NCI-H2196 (cell line): ENCODE results near the gene HORMAD2.
"Not testable (repeated sequence)": the region's sequence is repeated elsewhere in the genome, so short reads cannot be mapped to it uniquely, and the experiment has no call there.

Experiments used
- DNase-seq: peaks from one replicate; lab custom pipeline; 2025; ENCODE audit not compliant: unreplicated experiment; lab: John Stamatoyannopoulos, UW

HORMAD2 gene

DNA sequence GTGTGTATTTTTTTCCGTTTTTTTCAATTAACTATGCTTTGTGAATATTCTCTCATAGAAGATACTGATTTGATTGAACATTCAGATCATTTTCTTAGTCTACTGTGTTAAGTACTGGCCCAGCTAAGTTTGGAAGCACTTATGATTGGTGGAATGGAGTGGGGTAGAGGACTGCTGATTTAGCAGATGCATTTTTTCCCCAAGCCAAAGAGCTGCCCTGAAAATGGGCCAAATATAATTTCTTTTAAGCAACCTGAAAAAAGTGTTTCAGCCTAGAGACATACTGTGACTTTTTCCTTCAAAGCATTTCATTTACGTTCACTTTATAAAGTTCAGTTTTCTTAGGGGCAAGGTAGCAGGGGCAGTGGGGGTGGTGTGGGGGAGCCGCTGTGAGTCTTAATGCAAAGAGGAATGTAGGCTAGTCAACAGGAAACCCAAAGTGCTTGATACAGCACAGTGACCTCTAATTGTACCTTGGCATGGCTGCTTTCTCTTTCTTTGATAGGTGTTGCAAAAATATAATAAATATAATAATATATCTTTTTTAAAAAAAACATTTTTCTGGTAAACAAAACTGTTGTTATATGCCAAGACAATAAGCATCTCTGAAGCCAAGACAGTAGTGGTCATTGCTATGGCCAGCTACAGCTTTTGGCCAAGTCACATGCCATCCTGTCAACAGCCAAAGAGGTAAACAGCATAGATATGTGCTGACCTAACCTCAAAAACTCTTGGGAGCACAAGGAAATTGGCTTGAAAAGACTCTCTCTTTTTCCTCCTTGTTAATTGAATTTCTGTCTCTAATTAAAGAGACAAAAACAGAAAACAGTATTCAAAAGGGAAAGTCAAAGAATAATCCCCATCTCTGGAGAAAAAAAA, 107.5 kb downstream of the HORMAD2 start:
- DNase-seq = no peak

GRCh38 chr22:30188911-30189310, 108.6 kb downstream of the HORMAD2 start:
- no peak for DNase-seq

DNA sequence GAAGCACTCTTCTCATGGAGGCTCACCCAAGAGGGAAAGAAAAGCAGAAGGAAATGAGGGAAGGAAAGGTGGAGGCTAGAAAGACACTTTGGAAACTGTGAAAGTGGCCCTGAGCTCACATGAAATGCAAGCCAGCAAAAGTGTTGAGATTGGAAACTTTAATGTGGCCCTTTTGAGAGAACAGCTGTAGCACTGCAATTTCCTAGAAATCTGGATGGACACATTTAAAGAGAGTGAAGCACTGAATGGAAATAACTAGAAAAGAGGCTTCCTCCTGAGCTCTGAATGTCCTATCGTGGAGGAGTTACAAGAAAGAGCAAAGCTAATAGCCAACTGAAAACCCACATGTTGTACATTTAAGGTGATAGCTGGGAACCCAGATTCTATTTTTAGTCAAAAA, 110.3 kb downstream of the HORMAD2 start:
- no peak for DNase-seq

DNA sequence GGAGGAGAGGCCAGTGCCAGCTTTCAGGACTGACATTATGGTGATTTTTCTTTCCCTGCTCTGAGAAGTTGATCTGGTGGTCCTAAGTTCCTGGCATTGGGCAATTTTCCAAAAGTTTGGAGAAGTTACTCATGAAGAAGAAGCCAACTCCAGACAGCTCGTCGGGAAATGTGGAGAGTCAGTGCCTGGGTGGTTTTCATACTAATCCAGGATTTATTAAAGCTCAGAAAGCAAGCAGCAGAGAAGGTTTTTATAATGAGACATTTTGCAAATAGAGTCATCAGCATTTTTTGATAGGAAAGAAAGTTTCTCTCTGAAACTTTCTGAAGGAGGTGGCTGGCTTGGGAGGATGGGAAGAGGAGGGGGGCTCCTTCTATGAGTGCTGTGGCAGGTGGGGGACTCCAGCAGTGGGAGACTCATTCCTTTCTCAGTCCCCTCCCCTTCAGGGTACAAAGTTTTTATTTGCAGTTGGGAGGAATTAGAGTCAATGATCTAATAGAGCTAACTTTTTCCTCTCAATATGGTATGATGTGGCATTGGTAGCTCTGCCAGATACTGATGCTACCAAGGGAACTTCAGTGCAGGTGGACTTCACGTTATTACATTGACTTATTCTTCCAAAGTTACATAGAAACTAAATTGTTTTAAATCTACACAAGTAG, 110.9 kb downstream of the HORMAD2 start:
- no peak for DNase-seq

GRCh38 chr22:30192427-30192826, 112.2 kb downstream of the HORMAD2 start:
- DNase-seq = no peak

GRCh38 chr22:30193031-30193775, 112.9 kb downstream of the HORMAD2 start:
- DNase-seq = no peak

GRCh38 chr22:30195245-30196140, 115.2 kb downstream of the HORMAD2 start:
- no peak for DNase-seq

- peak; percentile 93 for DNase-seq
These were observed 116.0 kb downstream of the HORMAD2 start for GRCh38 chr22:30196141-30196879.

DNA sequence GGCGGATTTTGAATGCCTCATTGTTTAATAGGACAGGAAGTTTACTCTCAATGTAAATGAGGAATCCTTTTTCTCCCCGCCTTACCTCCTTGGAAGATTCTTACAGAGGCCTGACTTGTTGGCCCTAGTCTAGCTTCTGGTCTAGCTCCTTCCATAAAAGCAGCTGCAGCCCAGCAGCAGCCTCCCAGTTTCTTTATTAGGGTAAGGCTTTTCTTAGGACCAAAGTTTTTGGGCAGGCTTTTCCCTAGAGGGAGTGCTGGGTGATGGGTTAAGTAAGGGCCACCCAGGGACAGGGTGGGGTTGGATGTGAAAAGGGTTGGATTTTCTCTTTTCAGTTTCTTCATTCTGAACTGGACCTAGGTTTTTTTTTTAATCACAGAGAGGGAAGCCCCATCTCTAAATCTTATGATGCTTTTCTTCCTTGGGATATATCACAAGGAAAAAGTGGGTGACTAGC, 116.6 kb downstream of the HORMAD2 start:
- DNase-seq = no peak

- no peak for DNase-seq
These were observed 117.1 kb downstream of the HORMAD2 start for GRCh38 chr22:30197389-30197788.

GRCh38 chr22:30198152-30198825, 118.0 kb downstream of the HORMAD2 start:
- DNase-seq = no peak

- no peak for DNase-seq
These were observed 118.7 kb downstream of the HORMAD2 start for GRCh38 chr22:30198921-30199320.

GRCh38 chr22:30200905-30201304, 120.6 kb downstream of the HORMAD2 start:
- not testable (repeated sequence) for DNase-seq

- DNase-seq = no peak
These were observed 121.7 kb downstream of the HORMAD2 start for GRCh38 chr22:30201945-30202344.

GRCh38 chr22:30202531-30203006, 122.3 kb downstream of the HORMAD2 start:
- DNase-seq = no peak

- no peak for DNase-seq
These were observed 123.9 kb downstream of the HORMAD2 start for GRCh38 chr22:30204015-30204741.

GRCh38 chr22:30204742-30205111, 124.5 kb downstream of the HORMAD2 start:
- DNase-seq = no peak

DNA sequence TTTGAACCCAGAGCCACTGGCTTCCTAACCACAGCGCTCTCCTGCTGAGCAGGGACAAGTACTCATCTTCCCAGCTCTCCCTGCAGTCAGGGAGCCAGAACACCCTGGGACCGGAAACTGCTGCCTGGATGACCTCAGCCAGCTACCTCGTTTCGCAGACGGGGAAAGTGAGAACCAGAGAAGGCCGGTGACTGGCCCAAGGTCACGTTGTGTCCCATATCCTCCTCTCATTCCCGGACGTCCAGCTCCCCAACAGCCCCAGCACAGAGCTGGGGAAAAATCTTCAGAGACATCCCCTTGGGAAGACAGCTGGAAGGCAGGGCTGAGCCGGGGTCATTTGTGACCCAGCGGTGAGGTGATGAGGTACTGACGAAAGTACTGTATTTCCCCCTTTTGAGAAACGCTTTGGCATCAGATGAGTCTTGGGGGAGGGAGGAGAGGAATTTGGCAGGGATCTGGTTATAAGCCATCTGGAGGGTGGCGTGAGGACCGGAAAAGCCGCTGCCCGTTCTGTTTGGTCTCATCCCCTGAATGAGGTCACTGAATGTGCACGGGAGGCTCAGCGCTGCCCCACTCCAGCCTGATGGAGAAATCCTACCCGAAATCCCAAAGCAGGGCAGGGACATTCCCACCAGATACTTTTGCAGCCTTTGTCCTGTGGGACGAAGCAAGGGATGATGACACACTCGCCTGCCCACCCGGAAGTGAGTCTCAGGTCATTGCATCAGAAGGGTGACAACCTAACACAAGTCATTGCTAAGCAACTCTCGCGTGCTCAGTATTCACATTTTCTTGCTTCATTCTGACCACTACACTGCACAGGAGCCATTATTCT, 125.2 kb downstream of the HORMAD2 start:
- no peak for DNase-seq
